HG03159 (cell line): Measurements from ENCODE around the gene MAN2C1.
A peak's percentile ranks its signal among the peaks of the same experiment; 100 is the strongest.
"Not testable (repeated sequence)": the region's sequence is repeated elsewhere in the genome, so short reads cannot be mapped to it uniquely, and the experiment has no call there.

Experiments
- ATAC-seq: cut with Tn5 transposase; IDR thresholded peaks from one replicate; pipeline ENCODE4 v1.9.1; 2021; ENCODE audit warnings: mild to moderate bottlenecking, moderate library complexity; ENCODE audit not compliant: unreplicated experiment

Gene MAN2C1

DNA sequence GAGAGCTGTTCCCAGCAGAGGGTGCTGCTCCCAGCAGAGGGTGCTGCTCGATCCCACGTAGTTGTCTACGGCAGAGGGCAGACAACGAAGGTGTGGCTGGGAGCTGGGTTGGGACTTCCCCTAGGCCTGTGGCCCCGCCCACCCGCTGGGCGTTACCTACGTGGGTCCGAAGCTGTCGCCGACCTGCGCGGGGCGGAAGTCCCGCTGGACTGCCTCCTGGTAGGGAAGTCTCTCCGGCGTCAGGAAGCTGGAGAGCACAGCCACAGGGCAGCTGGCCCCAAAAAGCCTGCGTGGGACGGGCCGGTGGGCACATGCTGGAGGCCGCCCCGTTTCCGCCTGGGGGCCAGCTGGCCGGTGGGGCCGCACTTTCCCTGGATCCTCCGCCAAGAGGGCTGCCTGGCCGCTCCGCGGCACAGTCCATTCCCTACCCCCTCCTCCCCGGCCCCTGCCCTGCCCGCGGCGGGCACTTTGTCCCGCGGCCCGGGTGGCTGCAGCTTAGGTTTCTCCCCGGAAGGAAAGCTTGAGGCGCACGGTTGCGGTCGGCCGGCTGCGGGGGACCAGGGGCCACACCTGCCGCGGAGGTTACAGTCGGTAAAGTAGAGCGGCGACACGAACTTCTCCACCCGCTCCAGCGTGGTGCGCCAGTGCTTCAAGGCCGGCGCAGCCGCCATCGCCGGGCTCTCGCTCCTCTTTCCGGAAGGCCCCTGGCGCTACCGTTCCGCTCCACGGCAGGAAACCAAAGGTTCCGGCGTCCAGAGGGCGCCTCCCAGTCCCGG is at the start of gene MAN2C1:
TSS of gene MAN2C1 (minus strand) at position 695 of the 776 bp plus-strand sequence. CDS start at position 671, 24 bp downstream.
- peak; percentile 77 for ATAC-seq

DNA sequence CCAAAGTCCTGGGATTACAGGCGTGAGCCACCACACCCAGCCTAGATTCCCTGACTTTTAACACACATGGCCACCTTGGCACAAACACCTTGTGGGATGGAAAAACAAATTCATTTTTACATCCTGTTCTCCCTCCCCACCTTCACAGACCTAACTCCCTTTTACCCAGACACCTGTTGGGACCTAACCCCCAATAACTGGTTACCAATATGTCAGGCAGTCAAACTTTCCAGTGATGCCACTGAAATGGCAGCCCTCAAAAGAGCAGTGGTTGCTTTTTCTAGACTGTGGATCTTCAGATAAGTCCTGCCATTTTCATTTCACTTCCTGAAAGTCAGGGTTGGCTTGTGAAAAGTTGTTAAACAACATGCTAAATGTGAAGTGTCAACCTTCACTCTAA is 48.2 kb upstream of the MAN2C1 start:
- no peak for ATAC-seq

DNA sequence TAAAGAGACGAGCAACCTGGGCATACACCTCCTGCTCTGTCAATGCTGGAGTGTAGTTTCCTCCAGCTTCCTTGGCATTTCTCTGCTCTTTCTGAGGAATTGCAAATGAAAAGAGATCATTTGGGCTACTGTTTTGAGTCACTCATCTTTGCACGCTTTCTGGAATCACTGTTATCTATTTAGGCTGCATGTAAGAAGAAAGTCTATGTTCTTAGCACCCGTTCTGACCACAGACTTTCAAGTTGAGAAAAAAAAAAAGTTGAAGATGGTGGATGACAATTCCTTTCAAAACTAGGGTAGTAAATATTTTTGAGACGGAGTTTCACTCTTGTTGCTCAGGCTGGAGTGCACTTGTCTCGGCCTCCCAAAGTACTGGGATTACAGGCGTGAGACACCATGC is 41.8 kb upstream of the MAN2C1 start:
- no peak for ATAC-seq

DNA sequence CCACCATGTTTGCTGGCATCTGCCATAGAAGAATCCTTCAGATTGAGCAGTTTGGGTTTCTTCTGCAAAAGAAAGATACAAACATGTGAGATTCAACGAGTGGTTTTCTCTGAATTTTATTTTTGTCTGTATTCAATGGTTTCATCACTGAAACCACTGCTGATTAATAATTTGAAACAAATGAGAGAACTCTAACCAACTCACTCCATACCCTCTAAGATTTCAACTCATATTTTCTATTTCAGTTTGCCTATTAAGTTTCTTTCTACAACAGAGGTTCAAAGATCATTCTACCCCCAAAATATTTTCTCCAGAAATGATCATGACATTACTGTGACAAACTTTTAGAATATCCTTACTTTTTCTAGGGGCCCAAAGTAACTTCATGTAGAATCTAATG is 38.7 kb upstream of the MAN2C1 start:
- no peak for ATAC-seq

DNA sequence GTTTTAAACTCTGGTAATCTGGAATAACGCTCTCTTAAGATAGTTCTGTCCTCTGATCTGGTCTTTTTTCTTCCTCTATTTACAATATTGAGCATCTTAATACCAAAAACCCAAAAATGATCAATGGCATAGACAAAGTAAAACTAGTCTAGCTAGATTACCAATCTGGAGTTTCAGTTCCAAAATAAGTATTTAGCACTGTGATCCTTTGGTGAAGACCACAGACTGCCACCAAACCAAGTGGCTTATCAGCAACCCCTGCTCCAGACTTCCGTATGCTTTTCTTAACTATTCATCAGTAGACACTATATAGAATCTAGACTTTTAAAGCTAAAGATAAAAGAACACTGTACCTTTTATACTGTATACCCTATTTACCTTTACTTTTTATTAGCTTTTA is 35.5 kb upstream of the MAN2C1 start:
- no peak for ATAC-seq

DNA sequence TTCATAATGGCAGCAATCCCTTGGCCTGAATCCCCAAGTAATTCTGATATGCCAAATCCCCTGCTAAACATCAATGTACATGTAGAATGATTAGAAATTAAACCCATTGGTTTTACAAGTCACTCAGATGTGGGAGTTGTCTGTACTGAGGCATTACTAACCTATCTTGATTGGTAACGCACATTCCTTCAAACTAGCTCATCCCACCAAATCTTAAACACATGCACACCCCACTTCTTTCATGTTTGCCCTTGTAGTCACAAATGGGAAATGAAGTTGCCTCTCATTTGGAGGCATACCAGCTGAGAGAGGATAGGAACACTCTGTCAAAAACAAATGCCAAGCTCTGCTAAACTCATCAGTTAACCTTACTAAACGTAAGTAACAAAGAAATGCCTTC is 29.1 kb upstream of the MAN2C1 start:
- ATAC-seq: no peak

DNA sequence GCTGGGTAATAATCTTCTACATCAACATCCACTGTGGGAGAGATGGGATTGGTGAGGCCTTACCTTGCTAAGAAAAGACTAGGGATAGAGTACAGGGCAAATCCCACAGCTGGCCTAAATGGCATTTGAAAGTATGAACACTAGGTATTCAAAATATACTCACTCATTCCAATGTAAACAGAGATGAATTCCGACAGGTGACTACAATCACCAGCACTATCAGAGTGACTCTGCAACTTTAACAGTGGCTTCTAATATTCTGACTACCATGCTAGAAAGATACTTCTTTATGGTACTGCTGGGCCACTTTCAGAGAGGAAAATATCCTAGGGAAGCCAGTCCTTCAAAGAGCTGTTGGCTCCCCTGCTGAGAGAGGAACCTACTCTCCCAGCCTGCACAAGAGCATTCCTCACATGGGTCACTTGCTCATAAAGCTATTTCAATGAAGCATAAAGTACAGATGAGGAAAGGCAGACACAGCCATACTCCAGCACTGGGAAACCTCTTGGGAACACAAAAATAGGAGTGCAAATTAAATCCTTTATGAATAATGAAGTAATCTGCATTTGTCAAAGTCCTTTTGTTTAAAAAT is 21.5 kb upstream of the MAN2C1 start:
- no peak for ATAC-seq

DNA sequence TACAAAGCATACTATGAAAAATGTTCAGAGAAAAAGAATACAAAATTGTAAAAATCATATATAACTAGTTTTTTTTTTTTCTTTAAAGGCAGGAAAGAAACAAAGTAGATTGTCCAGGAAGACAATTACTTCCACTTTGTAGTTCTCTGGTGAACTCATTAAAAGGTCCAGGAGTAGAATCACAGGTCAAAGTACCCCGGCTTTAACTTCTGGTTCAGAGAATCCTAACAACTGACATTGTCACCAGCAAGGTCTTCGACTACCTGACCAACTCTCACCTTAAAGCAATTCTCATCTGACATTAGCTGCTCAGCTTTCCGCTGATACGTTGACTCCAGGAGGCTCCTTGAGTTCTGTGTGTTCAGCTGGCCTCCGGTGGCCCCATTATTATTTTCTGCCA is 15.6 kb upstream of the MAN2C1 start:
- ATAC-seq: not testable (repeated sequence)

DNA sequence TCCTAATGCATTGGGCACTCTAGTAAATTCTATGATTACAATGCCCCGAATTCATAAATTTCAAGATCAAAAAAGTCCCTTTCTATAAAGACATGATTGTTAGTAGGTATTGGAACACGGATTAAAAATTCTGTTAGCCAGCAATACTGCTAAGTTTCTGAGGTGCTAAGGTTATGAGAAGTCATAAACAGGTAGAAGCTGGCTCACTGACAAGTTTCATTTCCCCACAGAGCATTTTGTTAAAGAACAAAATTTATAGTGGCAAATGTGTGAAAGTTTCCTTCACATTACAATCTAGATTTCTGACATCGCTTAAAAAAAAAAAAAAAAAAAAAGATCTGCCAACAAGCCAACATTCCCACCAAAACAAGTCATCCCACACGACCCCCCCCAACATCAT is 12.4 kb upstream of the MAN2C1 start:
- no peak for ATAC-seq

DNA sequence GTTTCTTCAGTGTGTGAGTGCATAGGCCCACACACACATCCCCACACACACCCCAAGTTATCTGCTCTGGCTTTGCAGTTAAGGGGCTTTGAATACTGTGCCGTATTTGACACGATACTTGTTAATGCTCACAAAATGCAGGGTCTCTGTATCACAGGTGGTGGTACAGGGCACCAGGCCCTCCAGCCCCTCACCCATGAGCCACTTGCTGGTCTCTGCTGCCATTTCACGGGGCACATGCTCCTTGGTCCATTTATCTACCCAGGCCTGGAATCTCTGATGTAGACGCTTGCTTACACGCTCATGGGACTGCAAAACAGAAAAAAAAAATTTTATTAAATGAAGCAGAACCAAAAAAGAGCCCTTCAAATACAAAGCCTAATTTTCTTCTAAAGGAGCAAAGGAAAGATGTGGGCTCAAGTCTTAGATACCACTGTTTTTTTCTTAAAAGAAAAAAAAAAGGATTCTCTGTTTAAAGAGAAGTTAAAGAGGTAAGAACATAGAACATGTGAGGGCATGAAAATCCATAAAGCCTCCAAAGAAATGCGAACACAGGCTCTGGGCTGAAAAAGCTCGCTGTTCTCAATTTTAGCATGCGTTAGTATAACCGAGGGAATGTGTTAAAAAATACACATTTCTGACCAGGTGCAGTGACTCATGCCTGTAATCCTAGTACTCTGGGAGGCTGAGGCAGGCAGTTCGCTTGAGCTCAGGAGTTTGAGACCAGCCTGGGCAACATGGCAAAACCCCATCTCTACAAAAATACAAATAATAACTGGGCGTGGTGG is 3.7 kb upstream of the MAN2C1 start:
- no peak for ATAC-seq

DNA sequence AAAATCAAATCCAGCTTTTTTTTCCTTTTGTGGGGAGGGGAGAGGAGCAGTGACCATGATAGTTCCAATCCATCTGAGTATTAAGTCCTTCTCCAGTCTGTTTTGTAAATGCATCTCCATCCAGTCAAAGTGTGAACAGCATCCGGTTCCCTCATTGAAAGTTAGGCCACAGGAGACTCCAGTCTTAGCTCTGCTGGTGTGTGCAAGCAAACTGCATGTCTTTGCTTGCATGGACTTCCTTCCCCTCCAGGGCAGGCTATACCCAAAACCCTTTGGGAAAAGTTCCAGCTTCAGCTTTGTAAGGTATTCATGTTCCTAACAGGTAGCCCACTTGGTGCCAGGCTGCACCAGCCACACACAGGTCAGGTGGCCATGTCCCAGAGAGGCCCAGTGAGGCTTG is 3.1 kb upstream of the MAN2C1 start:
- ATAC-seq: no peak

DNA sequence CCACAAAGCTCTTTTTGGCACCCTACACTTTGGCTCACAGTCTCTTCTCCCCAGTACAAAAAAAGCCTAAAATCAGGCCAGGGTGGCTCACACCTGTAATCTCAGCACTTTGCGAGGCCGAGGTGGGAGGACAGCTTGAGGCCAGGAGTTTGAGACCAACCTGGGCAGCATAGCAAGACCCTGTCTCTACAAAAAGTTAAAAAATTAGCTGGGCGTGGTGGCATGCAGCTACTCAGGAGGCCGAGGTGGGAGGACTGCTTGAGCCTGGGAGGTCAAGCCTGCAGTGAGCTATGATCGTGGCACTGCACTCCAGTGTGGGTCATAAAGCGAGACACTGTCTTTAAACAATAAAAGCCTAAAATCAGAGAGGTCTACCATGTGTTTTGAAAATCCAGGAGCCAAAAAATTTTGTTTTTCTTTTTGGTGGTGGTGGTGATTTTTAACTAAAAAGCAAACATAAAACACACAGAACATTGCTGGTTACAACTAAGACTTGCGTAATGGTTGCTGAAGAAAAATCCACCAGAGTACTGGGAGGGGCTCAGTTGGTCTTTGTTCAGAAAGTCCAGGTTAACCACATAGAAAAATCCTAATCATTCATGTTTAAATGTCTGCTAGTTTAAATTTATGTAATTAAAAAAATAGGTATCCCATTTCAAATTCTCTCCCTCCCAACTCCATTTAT is 1.6 kb upstream of the MAN2C1 start:
- no peak for ATAC-seq

DNA sequence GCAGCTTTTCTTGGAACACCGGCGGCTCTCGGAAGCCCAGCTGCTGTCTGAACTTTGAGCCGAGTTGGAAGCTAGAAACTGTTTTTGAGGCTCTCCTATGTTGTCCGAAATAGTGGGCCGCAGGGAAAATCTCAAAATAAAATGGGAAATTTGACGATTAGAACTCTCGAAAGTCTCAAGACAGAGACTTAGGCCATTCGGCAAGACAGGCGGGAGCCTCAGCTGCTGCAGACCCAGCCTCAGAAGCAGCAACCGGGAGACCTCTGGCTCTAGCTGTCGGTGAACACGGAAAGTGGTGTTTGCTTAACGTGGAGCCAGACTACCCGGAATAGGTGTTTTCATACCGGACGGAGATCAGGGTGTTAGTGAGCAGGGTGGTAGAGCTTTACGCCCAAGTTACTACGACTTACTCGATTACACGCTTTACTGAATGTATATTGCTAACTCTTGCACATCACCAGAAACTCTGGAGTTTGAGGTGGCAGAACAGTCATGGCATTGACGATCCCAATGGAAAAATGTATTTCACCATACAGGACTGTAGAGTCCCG is 357 bp upstream of the MAN2C1 start:
- no peak for ATAC-seq

DNA sequence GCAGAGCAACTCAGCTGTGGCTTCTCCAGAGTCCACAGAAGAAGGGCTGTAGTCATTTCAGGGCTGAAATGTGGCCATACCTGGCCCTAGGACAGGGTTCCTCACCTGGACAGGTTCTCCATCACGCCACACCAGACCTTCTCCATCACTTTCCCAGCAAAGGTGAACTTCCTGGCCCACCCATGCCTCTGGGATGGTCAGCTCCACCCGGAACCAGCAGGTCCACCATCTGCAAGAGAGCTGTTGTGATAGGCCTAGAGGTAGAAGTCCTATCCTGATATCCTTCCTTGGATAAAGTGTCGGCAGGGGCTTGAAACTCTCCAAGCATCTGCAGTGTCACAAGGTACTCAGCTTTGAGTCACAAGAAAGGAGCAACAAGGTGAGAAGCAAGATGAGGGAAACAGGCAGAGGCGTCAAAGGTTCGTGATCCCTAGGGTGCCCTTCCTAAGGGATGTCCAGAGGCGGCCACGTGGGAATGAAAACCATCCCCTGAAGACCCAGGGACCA is 948 bp downstream of the MAN2C1 start:
- no peak for ATAC-seq

DNA sequence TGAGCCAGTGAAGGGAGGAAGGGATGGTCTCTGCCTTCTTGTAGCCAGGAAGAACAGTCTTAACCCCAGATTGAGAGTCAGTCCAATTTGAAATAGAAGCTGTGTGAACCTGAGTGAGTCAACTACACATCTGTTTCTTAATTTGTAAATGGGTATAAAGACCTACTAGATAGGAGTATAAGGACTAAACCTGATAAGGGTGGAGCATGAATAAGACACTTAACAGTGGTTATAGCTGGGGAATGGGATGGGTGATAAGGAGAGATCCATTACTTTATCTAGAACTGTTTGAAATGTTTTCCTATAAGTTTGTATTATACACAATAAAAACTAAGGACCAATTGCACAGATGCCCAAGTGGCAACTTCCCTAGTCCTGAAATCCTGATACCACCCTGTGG is 1.4 kb downstream of the MAN2C1 start:
- no peak for ATAC-seq

DNA sequence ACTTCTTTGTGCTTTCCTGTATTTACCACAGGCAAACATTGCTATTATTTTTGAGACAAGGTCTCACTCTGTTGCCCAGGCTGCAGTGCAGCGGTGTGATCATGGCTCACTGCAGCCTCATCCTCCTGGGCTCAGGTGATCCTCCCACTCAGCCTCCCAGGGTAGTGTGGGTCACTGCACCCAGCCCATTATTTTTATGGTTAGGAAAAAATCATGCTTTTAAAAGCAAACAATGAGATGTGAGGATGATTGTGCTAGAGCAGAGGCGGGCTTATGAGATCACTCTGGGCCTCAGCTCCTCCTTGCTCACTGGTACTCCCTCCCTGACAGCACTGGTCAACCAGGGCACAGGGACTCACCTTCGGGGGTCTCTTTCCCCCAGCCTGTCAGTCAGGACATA is 2.2 kb downstream of the MAN2C1 start:
- ATAC-seq: no peak

DNA sequence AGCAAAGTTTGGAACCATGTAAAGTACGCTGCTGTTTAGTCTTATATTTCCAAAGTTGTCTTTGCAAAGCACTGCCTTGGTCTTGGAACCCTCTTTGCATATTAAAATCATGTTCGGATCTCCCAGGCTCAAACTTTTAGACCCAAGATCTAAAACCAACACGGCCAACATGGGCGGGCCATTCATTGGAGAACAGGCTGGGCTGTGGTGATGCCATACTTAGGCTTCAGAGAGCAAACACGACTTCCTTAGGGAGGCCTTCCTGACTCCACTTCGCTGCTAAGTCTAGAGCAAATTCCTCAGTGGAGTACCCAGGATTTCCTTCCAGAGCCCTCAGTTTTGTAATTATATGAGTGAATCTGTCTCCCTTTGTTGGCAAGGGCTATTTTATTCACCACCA is 3.5 kb downstream of the MAN2C1 start:
- no peak for ATAC-seq

DNA sequence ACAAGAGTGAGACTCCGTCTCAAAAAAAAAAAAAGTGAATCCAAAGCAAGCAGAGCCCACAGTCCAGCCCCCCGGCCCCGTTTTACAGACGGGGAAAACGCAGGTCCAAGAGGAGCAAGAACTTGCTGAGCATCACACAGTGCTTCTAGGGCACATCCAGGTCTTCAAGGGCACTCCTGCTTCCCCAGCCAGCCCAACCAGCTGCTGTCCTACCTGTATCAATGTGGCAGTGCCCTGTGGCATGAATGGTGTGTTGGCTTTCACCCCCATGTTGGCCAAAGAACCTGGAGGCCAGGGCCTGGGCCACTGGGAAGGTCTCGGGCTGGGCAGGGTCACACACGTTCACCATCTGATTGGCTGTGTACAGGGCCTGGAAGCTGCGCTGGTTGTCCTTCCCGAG is 4.6 kb downstream of the MAN2C1 start:
- no peak for ATAC-seq

DNA sequence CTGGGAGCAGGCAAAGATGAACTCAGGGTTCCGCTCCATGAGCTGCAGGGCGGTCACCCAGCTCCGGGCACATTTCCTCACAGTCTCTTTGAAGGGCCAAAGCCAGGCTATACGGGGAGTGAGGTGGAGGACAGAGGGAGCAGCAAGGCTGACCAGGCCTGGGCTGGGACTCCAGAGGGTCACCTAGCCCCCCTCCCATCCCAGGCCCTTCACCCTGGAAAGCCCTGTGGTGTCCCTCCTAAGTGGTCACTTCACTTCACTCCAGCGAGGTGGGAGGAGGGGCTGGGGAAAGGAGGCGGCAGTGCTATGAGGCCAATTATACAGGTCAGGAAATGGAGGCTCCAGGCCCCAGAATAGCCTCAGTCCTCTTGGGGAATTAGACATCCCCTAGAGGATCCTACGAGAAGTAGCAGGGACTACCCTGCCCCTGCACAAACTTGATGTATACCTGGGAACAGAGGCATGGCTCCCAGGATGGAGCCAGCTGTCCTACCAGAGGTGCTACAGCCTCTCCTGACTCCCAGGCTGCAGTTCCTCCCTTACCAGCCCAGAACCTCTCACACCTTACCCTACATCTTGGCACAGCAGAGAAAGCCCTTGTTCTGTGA is 5.7 kb downstream of the MAN2C1 start:
- ATAC-seq: no peak

DNA sequence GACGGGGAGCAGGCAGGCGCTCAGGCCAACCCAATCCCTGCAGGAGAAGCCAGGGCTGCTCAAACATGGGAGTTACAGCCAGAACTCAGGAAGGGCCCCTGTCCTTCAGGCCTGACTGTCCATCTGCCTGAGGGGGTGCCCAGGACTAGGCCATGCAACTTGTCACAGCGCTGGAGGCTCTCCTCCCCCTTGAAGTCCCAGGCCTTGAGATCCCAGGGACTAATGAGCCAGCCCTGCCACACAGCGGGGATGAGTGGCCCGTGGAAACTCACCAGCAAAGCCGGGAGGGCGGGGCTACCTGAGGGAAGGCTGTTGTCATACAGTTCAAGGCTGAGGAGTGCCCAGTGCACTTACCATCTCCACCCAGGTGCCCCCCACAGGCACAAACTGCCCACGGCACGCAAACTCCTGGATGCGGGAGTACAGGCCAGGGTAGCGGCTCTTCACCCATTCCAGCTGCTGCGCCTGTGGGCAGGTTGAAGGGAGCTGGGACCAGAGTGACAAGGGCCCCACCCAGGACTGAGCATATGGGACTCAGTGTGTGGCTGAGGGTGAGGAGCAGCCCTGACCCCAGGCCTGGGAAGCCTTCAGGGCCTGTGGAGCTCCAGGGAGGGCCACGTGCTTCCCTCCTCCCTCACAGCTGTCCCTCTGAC is 6.3 kb downstream of the MAN2C1 start:
- no peak for ATAC-seq
